ENCODE results near the gene PDZD2.

Gene PDZD2

GRCh38 chr5:32089146-32090000 is 450.4 kb downstream of the PDZD2 start:
- no peak for DNase-seq

DNA sequence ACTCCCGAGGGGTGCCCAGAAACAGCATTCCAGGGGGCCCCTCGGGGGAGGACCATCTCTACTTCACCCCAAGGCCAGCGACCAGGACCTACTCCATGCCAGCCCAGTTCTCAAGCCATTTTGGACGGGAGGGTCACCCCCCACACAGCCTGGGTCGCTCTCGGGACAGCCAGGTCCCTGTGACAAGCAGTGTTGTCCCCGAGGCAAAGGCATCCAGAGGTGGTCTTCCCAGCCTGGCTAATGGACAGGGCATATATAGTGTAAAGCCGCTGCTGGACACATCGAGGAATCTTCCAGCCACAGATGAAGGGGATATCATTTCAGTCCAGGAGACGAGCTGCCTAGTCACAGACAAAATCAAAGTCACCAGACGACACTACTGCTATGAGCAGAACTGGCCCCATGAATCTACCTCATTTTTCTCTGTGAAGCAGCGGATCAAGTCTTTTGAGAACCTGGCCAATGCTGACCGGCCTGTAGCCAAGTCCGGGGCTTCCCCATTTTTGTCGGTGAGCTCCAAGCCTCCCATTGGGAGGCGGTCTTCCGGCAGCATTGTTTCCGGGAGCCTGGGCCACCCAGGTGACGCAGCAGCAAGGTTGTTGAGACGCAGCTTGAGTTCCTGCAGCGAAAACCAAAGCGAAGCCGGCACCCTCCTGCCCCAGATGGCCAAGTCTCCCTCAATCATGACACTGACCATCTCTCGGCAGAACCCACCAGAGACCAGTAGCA is 451.3 kb downstream of the PDZD2 start:
- DNase-seq = no peak

- DNase-seq = no peak
Observed at GRCh38 chr5:32090755-32091128, 451.8 kb downstream of the PDZD2 start.

DNA sequence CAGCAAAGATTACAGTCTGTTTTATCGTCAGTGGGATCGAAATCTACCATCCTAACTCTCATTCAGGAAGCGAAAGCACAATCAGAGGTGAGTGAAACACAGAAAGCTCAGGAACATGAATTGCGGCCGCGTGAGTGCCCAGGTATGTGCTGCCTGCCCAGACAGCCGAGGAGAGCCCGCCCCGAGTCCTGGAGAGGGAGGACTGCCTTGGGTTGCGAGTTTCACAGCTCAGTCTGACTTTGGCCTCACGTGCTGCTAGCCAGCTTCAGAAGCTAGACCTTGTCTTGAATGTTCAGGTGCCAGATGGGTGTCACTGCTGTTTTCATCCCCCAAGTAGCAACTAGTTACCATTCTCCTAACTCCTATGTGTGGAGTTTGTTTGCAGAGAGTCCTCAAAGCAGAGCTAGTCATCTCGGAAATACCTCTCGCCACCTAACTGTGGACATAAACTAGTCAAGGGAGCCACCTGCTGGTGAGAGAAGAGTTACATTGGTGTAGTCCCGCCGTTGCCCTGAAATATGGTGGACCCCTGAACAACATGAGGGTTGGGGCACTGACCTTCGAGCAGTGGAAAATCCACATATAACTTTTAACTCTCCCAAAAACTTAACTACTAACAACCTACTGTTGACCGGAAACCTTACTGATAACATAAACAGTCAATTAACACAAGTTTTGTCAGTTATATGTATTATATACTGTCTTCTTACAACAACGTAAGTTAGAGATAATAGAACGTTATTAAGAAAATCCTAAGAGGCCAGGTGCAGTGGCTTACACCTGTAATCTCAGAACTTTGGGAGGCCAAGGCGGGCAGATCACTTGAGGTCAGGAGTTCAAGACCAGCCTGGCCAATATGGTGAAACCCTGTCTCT is 454.2 kb downstream of the PDZD2 start:
- DNase-seq = peak; percentile 71

- no peak for DNase-seq
Observed at GRCh38 chr5:32094691-32095090, 455.8 kb downstream of the PDZD2 start.

DNA sequence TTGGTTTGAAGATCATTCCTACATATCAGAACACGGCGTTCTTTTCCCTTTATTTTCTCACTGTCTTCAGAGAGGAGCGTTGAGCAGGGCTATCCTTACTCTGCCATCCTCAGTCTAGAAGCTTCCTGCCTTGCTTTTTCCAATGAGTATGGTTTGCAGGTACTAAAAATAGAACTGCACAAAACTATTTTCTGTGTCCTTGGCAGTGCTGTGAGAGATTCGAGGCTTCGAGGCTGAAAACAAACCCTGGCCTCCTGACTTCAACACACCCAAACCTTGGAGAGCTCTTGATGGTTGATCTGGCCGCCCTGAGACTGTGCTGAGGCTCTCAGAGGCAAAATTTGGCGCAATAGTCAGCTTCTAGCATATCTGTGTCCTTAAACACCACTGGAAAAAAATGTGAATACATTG is 456.3 kb downstream of the PDZD2 start:
- DNase-seq = no peak

- no peak for DNase-seq
Observed at GRCh38 chr5:32096891-32097595, 458.1 kb downstream of the PDZD2 start.

GRCh38 chr5:32098291-32098690 is 459.4 kb downstream of the PDZD2 start:
- DNase-seq = no peak

- DNase-seq = no peak
Observed at GRCh38 chr5:32098890-32099310, 460.0 kb downstream of the PDZD2 start.

GRCh38 chr5:32099486-32100035 is 460.6 kb downstream of the PDZD2 start:
- no peak for DNase-seq

DNA sequence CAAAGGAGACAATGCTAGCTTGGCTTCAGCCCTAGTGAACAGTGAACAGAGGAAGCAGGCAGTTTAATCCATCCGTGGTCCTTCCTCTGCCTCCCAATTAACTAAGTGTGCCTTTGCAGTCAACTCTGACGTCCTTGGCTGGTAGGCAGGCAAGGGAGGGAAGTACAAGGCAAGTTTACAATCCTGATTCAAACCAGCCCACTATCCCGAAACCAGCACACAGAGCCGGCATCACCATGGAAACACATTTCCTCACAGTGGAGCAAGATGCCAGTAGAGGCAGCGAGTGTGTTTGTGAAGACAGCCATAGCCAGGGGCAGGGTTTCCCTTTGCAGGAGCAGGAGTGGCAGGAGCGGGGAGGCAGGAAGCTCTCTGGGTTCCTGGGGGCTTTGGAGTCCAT is 461.3 kb downstream of the PDZD2 start:
- DNase-seq = no peak

DNA sequence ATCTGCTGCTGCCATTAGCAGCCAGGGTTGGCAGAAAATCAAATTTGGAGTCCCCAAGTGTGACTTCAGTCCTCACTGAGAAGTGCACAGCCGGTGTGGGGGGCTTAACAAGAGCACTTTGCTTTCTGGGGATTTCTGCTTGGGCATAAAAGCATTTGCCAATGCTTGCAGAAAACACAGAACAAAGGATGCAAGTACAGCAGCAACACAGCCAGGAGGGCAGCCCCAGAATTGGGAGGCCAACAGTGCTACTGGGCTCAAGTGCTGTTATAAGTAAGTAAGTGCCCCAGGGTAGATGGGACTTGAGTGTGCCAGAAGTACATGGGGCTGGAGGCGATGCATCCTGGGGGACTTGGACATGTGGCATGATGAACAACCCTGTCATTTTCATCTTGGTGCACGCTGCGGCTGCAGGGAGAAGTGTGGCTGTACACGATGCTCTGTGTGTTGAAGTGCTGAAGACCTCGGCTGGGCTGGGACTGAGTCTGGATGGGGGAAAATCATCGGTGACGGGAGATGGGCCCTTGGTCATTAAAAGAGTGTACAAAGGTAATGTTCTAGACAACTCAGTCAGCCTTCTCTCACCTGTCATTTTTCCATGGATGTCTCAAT is 461.9 kb downstream of the PDZD2 start:
- DNase-seq = no peak

DNA sequence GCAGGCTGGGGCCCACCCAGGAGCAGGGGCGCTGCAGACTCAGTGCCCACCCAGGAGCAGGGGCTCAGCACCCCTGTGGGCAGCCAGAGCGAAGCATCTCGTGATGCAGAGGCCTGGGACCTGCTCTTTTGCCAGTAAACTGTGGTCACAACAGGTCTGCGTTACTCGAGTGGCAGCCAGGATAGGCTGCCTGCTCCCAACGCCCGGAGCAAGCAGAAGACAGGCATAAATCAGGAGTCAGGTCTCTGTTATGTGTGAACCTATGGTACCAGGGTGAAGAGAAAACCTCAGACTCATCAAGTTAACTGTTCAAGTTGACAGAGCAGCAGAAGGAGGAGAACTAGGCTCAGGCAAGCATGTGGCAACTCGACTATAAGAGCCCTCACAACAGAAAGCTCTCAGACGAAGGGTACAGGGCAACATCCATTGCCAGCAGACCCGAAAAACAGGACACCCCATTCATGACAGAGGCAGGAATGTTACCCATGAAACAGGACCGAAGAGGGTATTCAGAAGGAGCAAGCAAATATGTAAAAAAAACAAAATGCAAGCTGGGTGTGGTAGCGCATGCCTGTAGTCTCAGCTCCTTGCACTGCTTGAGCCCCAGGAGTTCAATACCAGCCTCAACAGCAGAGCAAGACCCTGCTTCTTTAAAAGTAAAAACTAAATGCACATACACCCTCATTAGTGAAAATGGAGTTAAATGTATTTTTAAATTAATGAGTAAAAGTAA is 463.5 kb downstream of the PDZD2 start:
- DNase-seq = no peak

- no peak for DNase-seq
Observed at GRCh38 chr5:32103521-32103920, 464.6 kb downstream of the PDZD2 start.

DNA sequence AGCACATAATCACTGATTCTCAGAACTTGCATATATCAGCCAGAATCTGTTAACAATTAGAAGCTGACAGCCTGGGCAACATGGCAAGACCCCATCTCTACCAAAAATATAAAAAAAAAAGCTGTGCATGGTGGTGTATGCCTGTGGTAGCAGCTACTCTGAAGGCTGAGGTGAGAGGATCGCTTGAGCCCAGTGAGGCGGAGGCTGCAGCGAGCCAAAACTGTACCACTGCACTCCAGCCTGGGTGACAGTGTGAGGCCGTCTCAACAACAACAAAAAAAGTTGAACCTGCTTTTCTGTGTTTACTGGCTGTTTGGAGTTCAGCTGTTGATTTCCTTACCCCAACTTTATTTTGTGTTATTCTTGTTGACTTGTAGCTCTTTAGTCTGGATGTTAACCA is 468.4 kb downstream of the PDZD2 start:
- no peak for DNase-seq

- no peak for DNase-seq
Observed at GRCh38 chr5:32108167-32108566, 469.2 kb downstream of the PDZD2 start.

GRCh38 chr5:32109236-32109635 is 470.3 kb downstream of the PDZD2 start:
- DNase-seq = no peak

- DNase-seq = no peak
Observed at GRCh38 chr5:32110111-32110696, 471.3 kb downstream of the PDZD2 start.

GRCh38 chr5:32115985-32116384 is 477.1 kb downstream of the PDZD2 start:
- no peak for DNase-seq

GRCh38 chr5:32116574-32117313 is 477.8 kb downstream of the PDZD2 start:
- DNase-seq = no peak

All from amniotic stem cell (primary cell).